Loucy (cell line): Measurements from ENCODE around the gene NLRP6.
"Not testable (repeated sequence)": the region's sequence is repeated elsewhere in the genome, so short reads cannot be mapped to it uniquely, and the experiment has no call there.

Experiments used
- H2AFZ ChIP-seq: fragments of 200-600 bp; sonication (generic); 2 replicates; pipeline ENCODE4 v1.6.0; 2016; ENCODE audit warnings: antibody characterized with exemption, mild to moderate bottlenecking, low read length, moderate library complexity
- H3F3A ChIP-seq: fragments of 200-600 bp; 2 replicates; pipeline ENCODE4 v1.6.0; 2016; ENCODE audit warnings: antibody characterized with exemption, low read depth, mild to moderate bottlenecking
- H3K27me3 ChIP-seq: fragments of 200-600 bp; sonication (generic); 2 replicates; pipeline ENCODE4 v1.6.1; 2014; ENCODE audit warnings: low read length, mild to moderate bottlenecking; ENCODE audit not compliant: insufficient read depth, poor library complexity, severe bottlenecking
- H3K36me3 ChIP-seq: fragments of 200-600 bp; sonication (generic); 2 replicates; pipeline ENCODE4 v1.6.1; 2016; ENCODE audit warnings: low read length; ENCODE audit not compliant: insufficient read depth
- H3K4me1 ChIP-seq: fragments of 200-600 bp; sonication (generic); 2 replicates; pipeline ENCODE4 v1.5.1; 2014; ENCODE audit warnings: low read length, mild to moderate bottlenecking; ENCODE audit not compliant: insufficient read depth, poor library complexity, severe bottlenecking
- H3K4me2 ChIP-seq: fragments of 200-600 bp; sonication (generic); 2 replicates; pipeline ENCODE4 v1.6.0; 2014; ENCODE audit warnings: antibody characterized with exemption, low read length, low read depth, mild to moderate bottlenecking; ENCODE audit not compliant: poor library complexity, severe bottlenecking
- H3K4me3 ChIP-seq: fragments of 200-600 bp; sonication (generic); 2 replicates; pipeline ENCODE4 v1.5.1; 2014; ENCODE audit warnings: low read length, mild to moderate bottlenecking, mixed read lengths; ENCODE audit not compliant: poor library complexity, severe bottlenecking
- H3K79me2 ChIP-seq: fragments of 200-600 bp; sonication (generic); 2 replicates; pipeline ENCODE4 v1.6.1; 2014; ENCODE audit warnings: low read length; ENCODE audit not compliant: insufficient read depth
- H3K9ac ChIP-seq: fragments of 200-600 bp; sonication (generic); 2 replicates; pipeline ENCODE4 v1.6.0; 2014; ENCODE audit warnings: mild to moderate bottlenecking, low read depth, low read length, moderate library complexity; ENCODE audit not compliant: poor library complexity, severe bottlenecking
- H3K9me2 ChIP-seq: fragments of 200-600 bp; sonication (generic); replicated peaks from 2 replicates; pipeline ENCODE4 v1.6.1; 2016; ENCODE audit warnings: low read depth, low read length, mixed read lengths
- H3K9me3 ChIP-seq: fragments of 200-600 bp; sonication (generic); 2 replicates; pipeline ENCODE4 v1.6.1; 2014; ENCODE audit warnings: mild to moderate bottlenecking, antibody characterized with exemption, low read length, low read depth; ENCODE audit not compliant: insufficient read depth
- H4K20me1 ChIP-seq: fragments of 200-600 bp; sonication (generic); 2 replicates; pipeline ENCODE4 v1.6.0; 2014; ENCODE audit warnings: antibody characterized with exemption, low read length, mild to moderate bottlenecking; ENCODE audit not compliant: insufficient read depth, poor library complexity, severe bottlenecking
- CTCF ChIP-seq: fragments of 200-600 bp; sonication (generic); conservative IDR thresholded peaks from 2 replicates; pipeline ENCODE4 v1.5.1; 2014; ENCODE audit warnings: mild to moderate bottlenecking, antibody characterized with exemption, low read length
- EZH2phosphoT487 ChIP-seq: fragments of 200-600 bp; IDR thresholded peaks from 2 replicates; pipeline ENCODE4 v1.6.1; 2018; ENCODE audit warnings: antibody characterized with exemption, mild to moderate bottlenecking, moderate library complexity, borderline replicate concordance

NLRP6 gene

GRCh38 chr11:267491-267994 lies 10.7 kb upstream of the NLRP6 start:
- Histone ChIP-seq H3K27me3 (no peaks in the 10 kb centered on the region), H3K4me3 (peak overlapping the region; percentile 75), H3F3A (peaks cover 11% of the 10 kb centered on the region; the same call in 1 of the 2 replicates), H3K4me1 (peaks cover 23% of the 10 kb centered on the region), H3K36me3 (no peaks in the 10 kb centered on the region), H3K4me2 (peak overlapping the region; percentile 92), H3K9me2 (no peaks in the 10 kb centered on the region), H3K9ac (peak overlapping the region; percentile 86), H4K20me1 (no peaks in the 10 kb centered on the region), H3K9me3 (no peaks in the 10 kb centered on the region), H3K79me2 (peaks cover 6% of the 10 kb centered on the region; the same call in 1 of the 2 replicates), H2AFZ (peak overlapping the region; percentile 47; the same call in 1 of the 2 replicates)
- no peak for TF ChIP-seq EZH2phosphoT487
- TF ChIP-seq CTCF: no peak

GRCh38 chr11:268716-269145 lies 9.5 kb upstream of the NLRP6 start:
- Histone ChIP-seq H3K4me2 (peak overlapping the region; percentile 92), H3F3A (peaks cover 11% of the 10 kb centered on the region; the same call in 1 of the 2 replicates), H3K4me3 (peak overlapping the region; percentile 75), H2AFZ (peak overlapping the region; percentile 53), H3K9ac (peak overlapping the region; percentile 86), H3K4me1 (peaks cover 23% of the 10 kb centered on the region)
- not testable (repeated sequence) for H3K9me3 ChIP-seq, H3K27me3 ChIP-seq, H3K36me3 ChIP-seq, H3K9me2 ChIP-seq, H4K20me1 ChIP-seq, H3K79me2 ChIP-seq
- TF ChIP-seq CTCF: peak; percentile 31

GRCh38 chr11:269146-269890 lies 8.9 kb upstream of the NLRP6 start:
- no peaks in the 10 kb centered on the region for H3K9me3 ChIP-seq
- peaks cover 23% of the 10 kb centered on the region for H3K4me1 ChIP-seq
- no peaks in the 10 kb centered on the region for H3K36me3 ChIP-seq
- no peak for TF ChIP-seq EZH2phosphoT487
- TF ChIP-seq CTCF: peak; percentile 23; the same call in 1 of the 2 replicates
- H2AFZ ChIP-seq: peak overlapping the region; percentile 53
- H3F3A ChIP-seq: peaks cover 11% of the 10 kb centered on the region; the same call in 1 of the 2 replicates
- no peaks in the 10 kb centered on the region for H4K20me1 ChIP-seq
- peak overlapping the region; percentile 75 for H3K4me3 ChIP-seq
- H3K27me3 ChIP-seq: no peaks in the 10 kb centered on the region
- H3K9me2 ChIP-seq: no peaks in the 10 kb centered on the region
- peak overlapping the region; percentile 92 for H3K4me2 ChIP-seq
- H3K79me2 ChIP-seq: peaks cover 6% of the 10 kb centered on the region; the same call in 1 of the 2 replicates
- H3K9ac ChIP-seq: peak overlapping the region; percentile 86
